Lower leg skin (tissue), 4 donors: ENCODE measurements around the gene COL6A2. TPM values are rescaled to one million over a fixed set of nuclear protein-coding genes. Genes with fewer than 3 reads are reported as not detected.
"Not testable (repeated sequence)": the region's sequence is repeated elsewhere in the genome, so short reads cannot be mapped to it uniquely, and the experiment has no call there.

ENCODE experiments used
- DNase-seq, 2 donors: peaks; one replicate each; pipeline ENCODE4 v3.0.0-alpha.2; 2019; ENCODE audit warnings: low spot score in 2 of 2
- H3K4me3 ChIP-seq: fragments of 200-600 bp; sonication (generic); 2 replicates; pipeline ENCODE4 v1.5.1; 2017; ENCODE audit warnings: mild to moderate bottlenecking, low read depth; ENCODE audit not compliant: poor library complexity, severe bottlenecking
- POLR2A ChIP-seq, 2 donors: fragments of 450-650 bp; IDR thresholded peaks; one replicate each; pipeline ENCODE4 v1.6.1; 2016 to 2017; ENCODE audit warnings: antibody characterized with exemption in 2 of 2, mild to moderate bottlenecking in 1 of 2, moderate library complexity in 1 of 2
- WGBS, 2 donors: methylation state at CpG; one replicate each; pipeline ENCODE4 v1.1.5; 2018; 5-methylcytosine and 5-hydroxymethylcytosine counted together
- intact Hi-C: fragments of 100-400 bp; cut with DNase I; formaldehyde crosslinking; loops from one replicate; pipeline ENCODE4 v1.15.0; 2023; ENCODE audit warnings: low total_unique reads
- total RNA-seq, 4 donors: library from RNA; depleted of rRNA; stranded (reverse); fragments of >200 nt; gene quantifications; one replicate each; pipeline ENCODE4 v1.1.0, GENCODE V29; 2016
- TF ChIP-seq, protein P1 (sequence below), 3 donors: fragments of 450-650 bp; IDR thresholded peaks; one replicate each; pipeline ENCODE4 v1.5.1; 2016; ENCODE audit warnings: antibody characterized with exemption in 3 of 3, mild to moderate bottlenecking in 3 of 3, moderate library complexity in 2 of 3

Gene COL6A2
- total RNA-seq, 4 donors from 2014 or later = 137 to 543 (median 164) TPM

DNA sequence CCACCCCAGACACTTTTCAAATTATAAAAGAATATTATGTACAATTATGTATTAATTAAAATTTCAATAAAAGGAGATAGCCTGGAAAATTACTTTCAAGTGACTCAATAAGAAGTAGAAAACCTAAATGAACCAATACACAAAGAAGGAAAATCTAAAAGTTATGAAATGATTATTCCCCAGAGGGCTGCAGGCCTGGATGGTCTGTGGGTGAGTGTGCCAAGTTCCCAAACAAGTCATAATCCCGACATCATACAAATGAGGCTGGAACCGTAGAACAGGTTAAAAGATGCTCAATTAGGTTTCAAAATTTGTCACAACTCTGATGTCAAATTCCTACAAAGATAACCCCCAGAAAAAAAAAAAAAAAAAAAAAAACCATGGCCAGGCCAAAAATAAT, 73.7 kb downstream of the COL6A2 start:
- TF ChIP-seq, protein P1, sequence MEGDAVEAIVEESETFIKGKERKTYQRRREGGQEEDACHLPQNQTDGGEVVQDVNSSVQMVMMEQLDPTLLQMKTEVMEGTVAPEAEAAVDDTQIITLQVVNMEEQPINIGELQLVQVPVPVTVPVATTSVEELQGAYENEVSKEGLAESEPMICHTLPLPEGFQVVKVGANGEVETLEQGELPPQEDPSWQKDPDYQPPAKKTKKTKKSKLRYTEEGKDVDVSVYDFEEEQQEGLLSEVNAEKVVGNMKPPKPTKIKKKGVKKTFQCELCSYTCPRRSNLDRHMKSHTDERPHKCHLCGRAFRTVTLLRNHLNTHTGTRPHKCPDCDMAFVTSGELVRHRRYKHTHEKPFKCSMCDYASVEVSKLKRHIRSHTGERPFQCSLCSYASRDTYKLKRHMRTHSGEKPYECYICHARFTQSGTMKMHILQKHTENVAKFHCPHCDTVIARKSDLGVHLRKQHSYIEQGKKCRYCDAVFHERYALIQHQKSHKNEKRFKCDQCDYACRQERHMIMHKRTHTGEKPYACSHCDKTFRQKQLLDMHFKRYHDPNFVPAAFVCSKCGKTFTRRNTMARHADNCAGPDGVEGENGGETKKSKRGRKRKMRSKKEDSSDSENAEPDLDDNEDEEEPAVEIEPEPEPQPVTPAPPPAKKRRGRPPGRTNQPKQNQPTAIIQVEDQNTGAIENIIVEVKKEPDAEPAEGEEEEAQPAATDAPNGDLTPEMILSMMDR (IDR thresholded peaks at IDR 0.05) = no peak
- TF ChIP-seq POLR2A (IDR thresholded peaks at IDR 0.05) = no peak
- intact Hi-C loops = no loop called here
- no peak overlapping the region for H3K4me3 ChIP-seq
- DNase-seq = peak in 1 of 2 donors; percentile 53
- 24 to 50% methylated on average over 2 of the region's 2 CpGs for WGBS, 2 donors

DNA sequence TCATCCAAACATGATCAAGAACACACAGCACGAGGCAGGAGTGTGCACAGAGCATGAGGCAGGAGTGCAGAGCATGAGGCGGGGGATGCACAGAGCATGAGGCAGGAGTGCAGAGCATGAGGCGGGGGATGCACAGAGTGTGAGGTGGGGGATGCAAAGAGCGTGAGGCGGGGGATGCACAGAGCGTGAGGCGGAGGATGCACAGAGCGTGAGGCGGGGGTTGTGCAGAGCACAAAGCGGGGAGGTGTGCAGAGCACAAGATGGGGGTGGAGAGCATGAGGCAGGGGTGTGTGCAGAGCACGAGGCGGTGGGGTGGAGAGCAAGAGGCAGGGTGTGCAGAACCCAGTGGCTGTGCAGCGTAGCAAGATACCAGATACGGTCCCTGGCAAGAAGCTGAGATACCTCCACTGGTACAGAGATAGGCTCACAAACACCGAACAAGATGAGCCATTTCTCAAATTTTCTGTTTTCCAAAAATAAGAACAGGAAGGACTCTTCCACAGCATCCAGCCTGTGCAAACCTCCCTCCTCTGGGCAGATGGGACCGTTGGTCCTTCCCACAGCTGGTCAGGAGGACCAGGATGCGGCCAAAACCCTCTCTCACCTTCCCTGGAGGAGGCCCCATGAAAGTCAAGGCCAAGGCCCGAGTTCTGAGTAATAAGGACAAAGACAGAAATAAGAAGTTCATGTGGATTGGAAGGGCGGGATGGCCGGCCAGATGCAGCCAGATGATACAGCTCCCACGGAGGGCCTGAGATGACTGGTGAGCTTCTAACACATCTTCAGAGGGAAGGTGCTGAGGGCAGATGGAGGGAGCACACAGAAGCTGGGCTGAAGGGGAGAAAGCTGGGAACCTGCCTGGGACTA, 74.3 kb downstream of the COL6A2 start:
- TF ChIP-seq, protein P1 (IDR thresholded peaks at IDR 0.05) = no peak
- TF ChIP-seq POLR2A (IDR thresholded peaks at IDR 0.05) = no peak
- peak in 1 of 2 donors; percentile 54 for DNase-seq
- WGBS, 2 donors = 83 to 86% methylated on average over 21 of the region's 21 CpGs
- no peak overlapping the region for H3K4me3 ChIP-seq
- intact Hi-C loops = no loop called here

DNA sequence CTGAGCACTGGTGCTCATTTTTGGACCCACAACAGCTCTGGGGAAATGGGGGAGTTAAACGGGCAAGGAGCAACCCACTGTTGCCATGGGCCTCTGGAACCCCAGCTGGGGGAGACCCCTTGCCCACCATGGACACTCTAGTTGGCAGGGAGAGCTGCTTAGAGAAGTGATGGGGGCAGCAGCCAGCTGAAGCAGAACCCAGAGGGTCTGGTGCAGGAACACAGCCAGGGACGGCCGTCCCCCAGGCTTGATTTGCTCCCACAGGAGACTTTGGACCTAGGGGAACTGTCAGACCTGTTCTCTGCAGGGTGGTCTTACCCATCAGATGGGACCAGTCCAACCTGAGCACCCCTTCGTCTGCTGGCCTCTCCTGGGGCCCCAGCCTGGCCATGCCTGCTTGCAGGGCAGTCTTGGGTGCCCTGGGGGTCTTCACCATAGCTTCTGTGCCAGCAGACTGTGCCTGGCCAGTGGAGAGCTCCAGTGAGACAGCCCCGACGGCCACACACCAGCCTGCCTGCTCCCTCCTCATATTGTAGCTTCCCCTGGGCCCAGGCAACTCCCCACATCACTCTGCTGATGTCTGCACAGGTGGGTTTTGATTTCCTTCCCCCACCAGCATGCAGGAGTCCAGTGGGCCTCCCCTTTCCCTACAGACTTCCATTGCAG, 75.1 kb downstream of the COL6A2 start:
- 89 to 96% methylated on average over 5 of the region's 6 CpGs for WGBS, 2 donors
- intact Hi-C loops = no loop called here
- H3K4me3 ChIP-seq = no peak overlapping the region
- TF ChIP-seq POLR2A (IDR thresholded peaks at IDR 0.05) = no peak
- TF ChIP-seq, protein P1 (IDR thresholded peaks at IDR 0.05) = no peak
- peak in 1 of 2 donors; percentile 79 for DNase-seq

DNA sequence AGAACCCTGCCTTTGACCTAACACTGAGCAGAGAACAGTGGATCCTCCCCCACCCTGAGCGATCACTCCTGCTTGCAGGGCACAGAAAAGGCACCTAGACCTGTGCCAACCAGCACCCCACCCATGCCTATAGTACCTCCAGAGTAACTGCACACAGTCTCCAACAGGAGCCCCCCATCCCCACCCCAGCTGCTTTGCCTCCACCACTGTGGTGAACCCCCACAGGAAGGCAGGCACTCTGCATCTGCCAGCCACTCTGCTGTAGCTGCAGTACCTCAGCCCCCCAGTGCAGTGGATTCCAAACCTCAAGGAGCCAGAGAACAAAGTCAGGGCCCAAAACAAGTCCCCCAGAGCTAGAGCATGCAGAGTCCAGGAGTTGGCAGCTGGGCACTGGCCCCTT, 75.7 kb downstream of the COL6A2 start:
- peak in 1 of 2 donors; percentile 70 for DNase-seq
- H3K4me3 ChIP-seq = no peak overlapping the region
- 86 to 100% methylated on average over 1 of the region's 1 CpG for WGBS, 2 donors
- no peak for TF ChIP-seq POLR2A (IDR thresholded peaks at IDR 0.05)
- TF ChIP-seq, protein P1 (IDR thresholded peaks at IDR 0.05) = no peak
- intact Hi-C loops = no loop called here

DNA sequence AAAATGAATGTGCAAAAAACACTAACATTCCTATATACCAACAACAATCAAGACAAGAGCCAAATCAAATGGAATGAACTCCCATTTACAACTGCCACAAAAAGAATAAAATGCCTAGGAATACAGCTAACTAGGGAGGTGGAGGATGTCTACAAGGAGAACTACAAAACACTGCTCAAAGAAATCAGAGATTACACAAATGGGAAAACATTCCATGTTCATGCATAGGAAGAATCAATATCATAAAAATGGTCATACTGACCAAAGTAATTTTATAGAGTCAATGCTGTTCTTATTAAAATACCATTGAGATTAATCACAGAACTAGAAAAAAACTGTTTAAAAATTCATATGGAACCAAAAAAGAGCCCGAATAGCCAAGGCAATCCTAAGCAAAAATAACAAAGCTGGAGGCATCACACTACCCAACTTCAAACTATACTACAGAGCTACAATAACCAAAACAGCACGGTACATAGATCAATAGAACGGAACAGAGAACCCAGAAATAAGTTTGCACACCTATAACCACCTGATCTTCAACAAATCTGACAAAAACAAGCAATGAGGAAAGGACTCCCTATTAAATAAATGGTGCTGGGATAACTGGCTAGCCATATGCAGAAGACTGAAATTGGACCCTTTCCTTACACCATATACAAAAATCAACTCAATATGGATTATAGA, 78.7 kb downstream of the COL6A2 start:
- intact Hi-C loops, H3K4me3 ChIP-seq, DNase-seq: not testable (repeated sequence)
- 91% methylated on average over 3 of the region's 3 CpGs for WGBS, 2 donors

DNA sequence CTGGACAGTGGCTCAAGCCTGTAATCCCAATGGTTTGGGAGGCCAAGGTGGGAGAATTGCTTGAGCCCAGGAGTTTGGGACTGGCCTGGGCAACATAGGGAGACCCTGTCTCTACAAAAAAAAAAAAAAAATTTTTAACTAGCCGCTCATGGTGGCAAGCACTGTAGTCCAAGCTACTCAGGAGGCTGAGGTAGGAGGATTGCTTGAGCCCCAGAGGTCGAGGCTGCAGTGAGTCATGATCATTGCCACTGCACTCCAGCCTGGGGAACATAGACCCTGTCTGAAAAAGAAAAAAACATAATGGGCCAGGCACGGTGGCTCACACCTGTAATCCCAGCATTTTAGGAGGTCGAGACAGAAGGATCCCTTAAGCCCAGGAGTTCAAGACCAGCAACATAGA, 81.0 kb downstream of the COL6A2 start:
- no peak for DNase-seq
- H3K4me3 ChIP-seq = no peak overlapping the region
- 75 to 98% methylated on average over 4 of the region's 4 CpGs for WGBS, 2 donors
- intact Hi-C loops = no loop called here
- no peak for TF ChIP-seq POLR2A (IDR thresholded peaks at IDR 0.05)
- TF ChIP-seq, protein P1 (IDR thresholded peaks at IDR 0.05) = no peak
